H9 (cell line): Measurements from ENCODE around the gene PHETA1. TPM values are rescaled to one million over a fixed set of nuclear protein-coding genes. Genes with fewer than 3 reads are reported as not detected.

ENCODE experiments used
- DNase-seq: peaks from one replicate; pipeline ENCODE4 v3.0.0-alpha.2; 2017
- H2AFZ ChIP-seq: one replicate; pipeline ENCODE4 v1.6.1; 2013; ENCODE audit warnings: mild to moderate bottlenecking, low read length, control low read depth, moderate library complexity
- H2AK5ac ChIP-seq: 2 replicates; pipeline ENCODE4 v1.6.1; 2013; ENCODE audit warnings: low read length, control low read depth, mixed read lengths; ENCODE audit not compliant: insufficient read length
- H2BK120ac ChIP-seq: one replicate; pipeline ENCODE4 v1.6.1; 2013; ENCODE audit warnings: low read depth, mild to moderate bottlenecking, low read length, control low read depth, inconsistent platforms; ENCODE audit not compliant: poor library complexity, severe bottlenecking
- H2BK12ac ChIP-seq: 2 replicates; pipeline ENCODE4 v1.6.1; 2013; ENCODE audit warnings: low read length, control low read depth, mixed read lengths, low read depth; ENCODE audit not compliant: insufficient read length
- H2BK15ac ChIP-seq: 2 replicates; pipeline ENCODE4 v1.6.1; 2013; ENCODE audit warnings: low read depth, low read length, control low read depth
- H2BK20ac ChIP-seq: one replicate; pipeline ENCODE4 v1.6.1; 2013; ENCODE audit warnings: low read depth, mild to moderate bottlenecking, low read length, control low read depth, inconsistent platforms; ENCODE audit not compliant: poor library complexity, severe bottlenecking
- H2BK5ac ChIP-seq: 2 replicates; pipeline ENCODE4 v1.6.1; 2013; ENCODE audit warnings: low read length, control low read depth, mixed read lengths; ENCODE audit not compliant: insufficient read length
- H3K14ac ChIP-seq: 2 replicates; pipeline ENCODE4 v1.6.1; 2013; ENCODE audit warnings: low read length, control low read depth; ENCODE audit not compliant: insufficient read depth
- H3K18ac ChIP-seq: 2 replicates; pipeline ENCODE4 v1.6.1; 2013; ENCODE audit warnings: low read depth, mild to moderate bottlenecking, mixed read lengths, low read length, control low read depth; ENCODE audit not compliant: insufficient read length
- H3K23ac ChIP-seq: 2 replicates; pipeline ENCODE4 v1.6.1; 2013; ENCODE audit warnings: low read length, control low read depth, mixed read lengths, low read depth; ENCODE audit not compliant: insufficient read length
- H3K23me2 ChIP-seq: 2 replicates; pipeline ENCODE4 v1.6.1; 2013; ENCODE audit warnings: low read depth, mild to moderate bottlenecking, mixed read lengths, low read length, control low read depth; ENCODE audit not compliant: insufficient read length, poor library complexity, severe bottlenecking
- H3K27ac ChIP-seq: 2 replicates; pipeline ENCODE4 v1.5.1; 2013; ENCODE audit warnings: low read length, control low read depth, mixed read lengths, low read depth; ENCODE audit not compliant: insufficient read length
- H3K27me3 ChIP-seq: 2 replicates; pipeline ENCODE4 v1.6.1; 2013; ENCODE audit warnings: low read length, control low read depth, inconsistent platforms; ENCODE audit not compliant: insufficient read depth
- H3K4ac ChIP-seq: 2 replicates; pipeline ENCODE4 v1.6.1; 2013; ENCODE audit warnings: low read depth, mild to moderate bottlenecking, control low read depth, inconsistent platforms, low read length, moderate library complexity
- H3K4me1 ChIP-seq: 2 replicates; pipeline ENCODE4 v1.6.1; 2013; ENCODE audit warnings: low read length, control low read depth, inconsistent platforms; ENCODE audit not compliant: insufficient read depth
- H3K4me2 ChIP-seq: 2 replicates; pipeline ENCODE4 v1.6.1; 2013; ENCODE audit warnings: low read length, control low read depth, mixed read lengths; ENCODE audit not compliant: insufficient read length, insufficient read depth
- H3K56ac ChIP-seq: 2 replicates; pipeline ENCODE4 v1.6.1; 2013; ENCODE audit warnings: low read depth, mild to moderate bottlenecking, mixed read lengths, low read length, control low read depth; ENCODE audit not compliant: insufficient read length
- H3K79me1 ChIP-seq: 2 replicates; pipeline ENCODE4 v1.6.1; 2013; ENCODE audit warnings: low read depth, mild to moderate bottlenecking, moderate library complexity, low read length, control low read depth, inconsistent platforms; ENCODE audit not compliant: insufficient read depth, poor library complexity, severe bottlenecking
- H3K79me2 ChIP-seq: 2 replicates; pipeline ENCODE4 v1.6.1; 2013; ENCODE audit warnings: low read length, control low read depth, inconsistent platforms; ENCODE audit not compliant: insufficient read depth
- H3K9ac ChIP-seq: 2 replicates; pipeline ENCODE4 v1.6.1; 2013; ENCODE audit warnings: low read length, control low read depth, mixed read lengths; ENCODE audit not compliant: insufficient read length; ENCODE audit errors: extremely low read depth
- H3K9me3 ChIP-seq: one replicate; pipeline ENCODE4 v1.6.1; 2013; ENCODE audit warnings: low read depth, low read length, inconsistent platforms; ENCODE audit not compliant: control insufficient read depth
- H3T11ph ChIP-seq: one replicate; pipeline ENCODE4 v1.6.1; 2013; ENCODE audit warnings: mild to moderate bottlenecking, low read length, control low read depth, inconsistent platforms
- H4K20me1 ChIP-seq: one replicate; pipeline ENCODE4 v1.6.1; 2013; ENCODE audit not compliant: control insufficient read depth, insufficient read length, insufficient read depth
- H4K5ac ChIP-seq: 2 replicates; pipeline ENCODE4 v1.6.1; 2013; ENCODE audit warnings: low read depth, mild to moderate bottlenecking, mixed read lengths, low read length, control low read depth; ENCODE audit not compliant: insufficient read length
- H4K8ac ChIP-seq: replicated peaks from 2 replicates; pipeline ENCODE4 v1.6.1; 2013; ENCODE audit warnings: low read length, control low read depth, mixed read lengths, low read depth; ENCODE audit not compliant: insufficient read length
- H4K91ac ChIP-seq: 2 replicates; pipeline ENCODE4 v1.6.1; 2013; ENCODE audit warnings: low read depth, mild to moderate bottlenecking, moderate library complexity, mixed read lengths, low read length, control low read depth; ENCODE audit not compliant: insufficient read length
- H3K27ac Mint-ChIP-seq, 3 experiments: 2 replicates in 2 of 3; 3 replicates in 1 of 3; pipeline ENCODE4 v1.8.0; 2020 to 2021; ENCODE audit warnings: mixed read lengths in 3 of 3, mild to moderate bottlenecking in 1 of 3, moderate library complexity in 1 of 3
- H3K27me3 Mint-ChIP-seq: 2 replicates; pipeline ENCODE4 v1.8.0; 2021; ENCODE audit warnings: low read depth, mild to moderate bottlenecking, moderate library complexity, mixed read lengths
- H3K36me3 Mint-ChIP-seq, 3 experiments: 2 replicates in 2 of 3; 3 replicates in 1 of 3; pipeline ENCODE4 v1.8.0; 2020 to 2021; ENCODE audit warnings: low read depth in 3 of 3, mixed read lengths in 3 of 3; ENCODE audit not compliant: insufficient read depth in 1 of 3
- H3K4me1 Mint-ChIP-seq, 2 experiments: 2 replicates each; pipeline ENCODE4 v1.8.0; 2020; ENCODE audit warnings: mixed read lengths in 2 of 2
- H3K4me3 Mint-ChIP-seq, 2 experiments: 2 replicates in 1 of 2; 3 replicates in 1 of 2; pipeline ENCODE4 v1.8.0; 2020 to 2021; ENCODE audit warnings: mild to moderate bottlenecking in 2 of 2, mixed read lengths in 2 of 2, moderate library complexity in 1 of 2
- H3K9me3 Mint-ChIP-seq, 2 experiments: 2 replicates in 1 of 2; 3 replicates in 1 of 2; pipeline ENCODE4 v1.8.0; 2020; ENCODE audit warnings: mild to moderate bottlenecking in 2 of 2, mixed read lengths in 2 of 2, moderate library complexity in 1 of 2
- CTCF ChIP-seq: fragments of 200-600 bp; sonication (generic); conservative IDR thresholded peaks from 3 replicates; pipeline ENCODE4 v1.8.0; 2021; ENCODE audit warnings: antibody characterized with exemption, mild to moderate bottlenecking
- whole genome bisulfite sequencing: extraction: QIAGEN DNeasy Blood & Tissue Kit; methylation state at CpG from one replicate; pipeline ENCODE4 v1.1.7; 2013; ENCODE audit warnings: missing lambda C conversion rate, low lambda C conversion rate, mixed read lengths; ENCODE audit not compliant: insufficient read length; ENCODE audit errors: extremely low coverage; 5-methylcytosine and 5-hydroxymethylcytosine counted together
- total RNA-seq: library from RNA; stranded (reverse); gene quantifications from 2 replicates; pipeline ENCODE4 v1.2.1, GENCODE V29; 2021

Gene PHETA1
- total RNA-seq, 1 experiment from 2014 or later: 13.1 TPM

GRCh38 chr12:111354511-111354910 is 14.4 kb downstream of the PHETA1 start:
- H2BK120ac ChIP-seq: no peak overlapping the region
- H3K23me2 ChIP-seq: no peaks in the 10 kb centered on the region
- H3K14ac ChIP-seq: no peak overlapping the region
- H3K79me1 ChIP-seq: no peaks in the 10 kb centered on the region
- no peak overlapping the region for H3T11ph ChIP-seq
- no peak overlapping the region for H3K18ac ChIP-seq
- H3K4me1 ChIP-seq: no peaks in the 10 kb centered on the region
- H3K4me2 ChIP-seq: no peak overlapping the region
- Mint-ChIP-seq H3K4me3 (no peak overlapping the region), H3K4me1 (peaks cover 8 to 20% of the 10 kb centered on the region in 2 experiments; a peak in 3 of 4 replicates), H3K36me3 (peaks cover 0 to 1% (median 0%) of the 10 kb centered on the region in 3 experiments; a peak in 3 of 7 replicates), H3K27ac (peak overlapping the region in 1 of 3 experiments; percentile 61; a peak in 2 of 7 replicates), H3K9me3 (no peaks in the 10 kb centered on the region; a peak in 1 of 5 replicates), H3K27me3 (no peaks in the 10 kb centered on the region; the same call in 1 of the 2 replicates)
- H2BK15ac ChIP-seq: no peak overlapping the region
- H2AFZ ChIP-seq: no peak overlapping the region
- H3K79me2 ChIP-seq: no peaks in the 10 kb centered on the region
- no peak overlapping the region for H2AK5ac ChIP-seq
- TF ChIP-seq CTCF: no peak
- H4K20me1 ChIP-seq: no peaks in the 10 kb centered on the region
- WGBS: no CpG with 5 or more reads among the region's 5 CpGs
- no peak overlapping the region for H3K56ac ChIP-seq
- H4K91ac ChIP-seq: no peak overlapping the region
- H3K27ac ChIP-seq: no peak overlapping the region
- no peak overlapping the region for H3K9ac ChIP-seq
- no peak overlapping the region for H2BK12ac ChIP-seq
- no peak overlapping the region for H4K5ac ChIP-seq
- no peak for DNase-seq
- no peaks in the 10 kb centered on the region for H3K27me3 ChIP-seq
- H3K9me3 ChIP-seq: no peaks in the 10 kb centered on the region
- no peak overlapping the region for H3K23ac ChIP-seq
- no peak overlapping the region for H4K8ac ChIP-seq
- no peak overlapping the region for H2BK20ac ChIP-seq
- H3K4ac ChIP-seq: no peak overlapping the region
- H2BK5ac ChIP-seq: no peak overlapping the region
